ENCODE results near the gene ACYP1.

GRCh38 chr14:75095690-75096089, 31.9 kb upstream of the ACYP1 start:
- no peak for TF ChIP-seq FOXM1 (IDR thresholded peaks at IDR 0.05; ENCODE audit: low read depth)
- TF ChIP-seq EP300 (IDR thresholded peaks at IDR 0.05; ENCODE audit: borderline replicate concordance in 1 of 2, low read depth in 1 of 2, low read length in 1 of 2) = no peak
- no peak for TF ChIP-seq ELF1 (IDR thresholded peaks at IDR 0.05)
- no peak for TF ChIP-seq TCF12 (IDR thresholded peaks at IDR 0.05)
- TF ChIP-seq, protein P1, sequence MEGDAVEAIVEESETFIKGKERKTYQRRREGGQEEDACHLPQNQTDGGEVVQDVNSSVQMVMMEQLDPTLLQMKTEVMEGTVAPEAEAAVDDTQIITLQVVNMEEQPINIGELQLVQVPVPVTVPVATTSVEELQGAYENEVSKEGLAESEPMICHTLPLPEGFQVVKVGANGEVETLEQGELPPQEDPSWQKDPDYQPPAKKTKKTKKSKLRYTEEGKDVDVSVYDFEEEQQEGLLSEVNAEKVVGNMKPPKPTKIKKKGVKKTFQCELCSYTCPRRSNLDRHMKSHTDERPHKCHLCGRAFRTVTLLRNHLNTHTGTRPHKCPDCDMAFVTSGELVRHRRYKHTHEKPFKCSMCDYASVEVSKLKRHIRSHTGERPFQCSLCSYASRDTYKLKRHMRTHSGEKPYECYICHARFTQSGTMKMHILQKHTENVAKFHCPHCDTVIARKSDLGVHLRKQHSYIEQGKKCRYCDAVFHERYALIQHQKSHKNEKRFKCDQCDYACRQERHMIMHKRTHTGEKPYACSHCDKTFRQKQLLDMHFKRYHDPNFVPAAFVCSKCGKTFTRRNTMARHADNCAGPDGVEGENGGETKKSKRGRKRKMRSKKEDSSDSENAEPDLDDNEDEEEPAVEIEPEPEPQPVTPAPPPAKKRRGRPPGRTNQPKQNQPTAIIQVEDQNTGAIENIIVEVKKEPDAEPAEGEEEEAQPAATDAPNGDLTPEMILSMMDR (IDR thresholded peaks at IDR 0.05) = no peak
- no peak for TF ChIP-seq JUND (IDR thresholded peaks at IDR 0.05)
- no peak for TF ChIP-seq POLR2AphosphoS5 (IDR thresholded peaks at IDR 0.05; ENCODE audit: low read depth, low read length)
- TF ChIP-seq EZH2phosphoT487 (IDR thresholded peaks at IDR 0.05; ENCODE audit: borderline replicate concordance, low read depth) = no peak
- TF ChIP-seq RAD21 (IDR thresholded peaks at IDR 0.05; ENCODE audit: low read length) = no peak
- TF ChIP-seq, protein P2, sequence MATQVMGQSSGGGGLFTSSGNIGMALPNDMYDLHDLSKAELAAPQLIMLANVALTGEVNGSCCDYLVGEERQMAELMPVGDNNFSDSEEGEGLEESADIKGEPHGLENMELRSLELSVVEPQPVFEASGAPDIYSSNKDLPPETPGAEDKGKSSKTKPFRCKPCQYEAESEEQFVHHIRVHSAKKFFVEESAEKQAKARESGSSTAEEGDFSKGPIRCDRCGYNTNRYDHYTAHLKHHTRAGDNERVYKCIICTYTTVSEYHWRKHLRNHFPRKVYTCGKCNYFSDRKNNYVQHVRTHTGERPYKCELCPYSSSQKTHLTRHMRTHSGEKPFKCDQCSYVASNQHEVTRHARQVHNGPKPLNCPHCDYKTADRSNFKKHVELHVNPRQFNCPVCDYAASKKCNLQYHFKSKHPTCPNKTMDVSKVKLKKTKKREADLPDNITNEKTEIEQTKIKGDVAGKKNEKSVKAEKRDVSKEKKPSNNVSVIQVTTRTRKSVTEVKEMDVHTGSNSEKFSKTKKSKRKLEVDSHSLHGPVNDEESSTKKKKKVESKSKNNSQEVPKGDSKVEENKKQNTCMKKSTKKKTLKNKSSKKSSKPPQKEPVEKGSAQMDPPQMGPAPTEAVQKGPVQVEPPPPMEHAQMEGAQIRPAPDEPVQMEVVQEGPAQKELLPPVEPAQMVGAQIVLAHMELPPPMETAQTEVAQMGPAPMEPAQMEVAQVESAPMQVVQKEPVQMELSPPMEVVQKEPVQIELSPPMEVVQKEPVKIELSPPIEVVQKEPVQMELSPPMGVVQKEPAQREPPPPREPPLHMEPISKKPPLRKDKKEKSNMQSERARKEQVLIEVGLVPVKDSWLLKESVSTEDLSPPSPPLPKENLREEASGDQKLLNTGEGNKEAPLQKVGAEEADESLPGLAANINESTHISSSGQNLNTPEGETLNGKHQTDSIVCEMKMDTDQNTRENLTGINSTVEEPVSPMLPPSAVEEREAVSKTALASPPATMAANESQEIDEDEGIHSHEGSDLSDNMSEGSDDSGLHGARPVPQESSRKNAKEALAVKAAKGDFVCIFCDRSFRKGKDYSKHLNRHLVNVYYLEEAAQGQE (IDR thresholded peaks at IDR 0.05; ENCODE audit: low read depth, low read length) = no peak
- no peak for TF ChIP-seq CHD2 (IDR thresholded peaks at IDR 0.05; ENCODE audit: low read length, partially characterized antibody)
- TF ChIP-seq, protein P3, sequence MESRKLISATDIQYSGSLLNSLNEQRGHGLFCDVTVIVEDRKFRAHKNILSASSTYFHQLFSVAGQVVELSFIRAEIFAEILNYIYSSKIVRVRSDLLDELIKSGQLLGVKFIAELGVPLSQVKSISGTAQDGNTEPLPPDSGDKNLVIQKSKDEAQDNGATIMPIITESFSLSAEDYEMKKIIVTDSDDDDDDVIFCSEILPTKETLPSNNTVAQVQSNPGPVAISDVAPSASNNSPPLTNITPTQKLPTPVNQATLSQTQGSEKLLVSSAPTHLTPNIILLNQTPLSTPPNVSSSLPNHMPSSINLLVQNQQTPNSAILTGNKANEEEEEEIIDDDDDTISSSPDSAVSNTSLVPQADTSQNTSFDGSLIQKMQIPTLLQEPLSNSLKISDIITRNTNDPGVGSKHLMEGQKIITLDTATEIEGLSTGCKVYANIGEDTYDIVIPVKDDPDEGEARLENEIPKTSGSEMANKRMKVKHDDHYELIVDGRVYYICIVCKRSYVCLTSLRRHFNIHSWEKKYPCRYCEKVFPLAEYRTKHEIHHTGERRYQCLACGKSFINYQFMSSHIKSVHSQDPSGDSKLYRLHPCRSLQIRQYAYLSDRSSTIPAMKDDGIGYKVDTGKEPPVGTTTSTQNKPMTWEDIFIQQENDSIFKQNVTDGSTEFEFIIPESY (IDR thresholded peaks at IDR 0.05; ENCODE audit: borderline replicate concordance, low read depth) = no peak
- TF ChIP-seq, protein P4, sequence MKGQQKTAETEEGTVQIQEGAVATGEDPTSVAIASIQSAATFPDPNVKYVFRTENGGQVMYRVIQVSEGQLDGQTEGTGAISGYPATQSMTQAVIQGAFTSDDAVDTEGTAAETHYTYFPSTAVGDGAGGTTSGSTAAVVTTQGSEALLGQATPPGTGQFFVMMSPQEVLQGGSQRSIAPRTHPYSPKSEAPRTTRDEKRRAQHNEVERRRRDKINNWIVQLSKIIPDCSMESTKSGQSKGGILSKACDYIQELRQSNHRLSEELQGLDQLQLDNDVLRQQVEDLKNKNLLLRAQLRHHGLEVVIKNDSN (IDR thresholded peaks at IDR 0.05; ENCODE audit: borderline replicate concordance, low read depth) = no peak

Measured in SK-N-SH (cell line).